Measurements from ENCODE around the gene RBCK1. TPM values are rescaled to one million over a fixed set of nuclear protein-coding genes. Genes with fewer than 3 reads are reported as not detected.

RBCK1 gene
- total RNA-seq (80.4 and 86.0 TPM in 2 replicates), polyA plus RNA-seq (82.7 and 98.3 TPM in 2 replicates), polyA minus RNA-seq (58.1 and 63.6 TPM in 2 replicates), Bru-seq, nascent RNA (percentile 68 among the genes with signal in this experiment), BruChase-seq, experiment 1, labeled RNA remaining after a 6-hour chase (percentile 82 among the genes with signal in this experiment), BruChase-seq, experiment 2, labeled RNA remaining after a 2-hour chase (percentile 78 among the genes with signal in this experiment)
- polyA plus RNA-seq (2011; cell fraction: cytosol; rRNA removed): 54.5 and 65.8 TPM in 2 replicates
- 152 and 200 TPM in 2 replicates for polyA plus RNA-seq (2011; cell fraction: nucleus; rRNA removed)
- polyA plus RNA-seq (2012): 84.2 and 98.4 TPM in 2 replicates
- polyA minus RNA-seq (2011; cell fraction: cytosol; rRNA and poly(A)+ RNA removed): 30.3 TPM
- 44.5 and 45.0 TPM in 2 replicates for polyA minus RNA-seq (2011; cell fraction: nucleus; rRNA and poly(A)+ RNA removed)
- long read RNA-seq, transcript RBCK1-213 (3 exons, 1,200 nt): minor isoform, 48 of 169 reads
- long read RNA-seq, transcript RBCK1-201 (11 exons, 2,511 nt): minor isoform, 8 of 169 reads
- long read RNA-seq, transcript RBCK1-202 (12 exons, 2,774 nt): major isoform, 58 of 169 reads
- long read RNA-seq, partial matches to known transcripts: 21 of 169 reads
- long read RNA-seq, other reads (novel, unspliced or antisense): 22 of 169 reads

- Histone ChIP-seq H3K4me1 (ENCODE audit: control insufficient read depth, extremely low read depth, insufficient read depth, low read length) (peaks cover 17% of the 10 kb centered on the region), H3K36me3 (ENCODE audit: control insufficient read depth in 2 of 2, extremely low read depth in 1 of 2, insufficient read depth in 2 of 2, low read length in 2 of 2) (peaks cover 0 to 6% of the 10 kb centered on the region in 2 experiments), H3K79me2 (ENCODE audit: control insufficient read depth, insufficient read depth, low read length) (peaks cover 35% of the 10 kb centered on the region), H3K4me2 (ENCODE audit: insufficient read depth, low read length) (peak within 1 kb of the TSS; percentile 80), H2AFZ (ENCODE audit: low read depth, low read length) (peak within 1 kb of the TSS; percentile 90), H3K9me3 (replicated peaks; ENCODE audit: control insufficient read depth, insufficient read depth, low read length) (no peaks in the 10 kb centered on the region), H4K20me1 (replicated peaks; ENCODE audit: control insufficient read depth, extremely low read depth, insufficient read depth, low read length) (no peaks in the 10 kb centered on the region), H3K27me3 (ENCODE audit: control insufficient read depth in 2 of 2, insufficient read depth in 2 of 2, low read length in 2 of 2) (no peaks in the 10 kb centered on the region), H3K9me1 (replicated peaks; ENCODE audit: control insufficient read depth, extremely low read depth, insufficient read depth, low read length) (no peaks in the 10 kb centered on the region), H3K9ac (replicated peaks; ENCODE audit: extremely low read depth, insufficient read depth, low read length) (peak within 1 kb of the TSS; percentile 89), H3K27ac (ENCODE audit: insufficient read depth, low read depth, low read length) (peak within 1 kb of the TSS; percentile 59), H3K4me3 (replicated peaks in 1 of 3; ENCODE audit: insufficient read depth in 1 of 3, low read depth in 1 of 3, low read length in 3 of 3) (peak within 1 kb of the TSS; percentile 49 to 81 (median 69))
- intact Hi-C loops (cut with micrococcal nuclease) (loop anchor here (1.0 to 2.0 kb wide), 5 partner anchors 25 to 55 kb away; partner anchors contain the start of gene TBC1D20), dilution Hi-C loops (cut with MboI; ENCODE audit: extremely low pct_ligation_motif_present, low sequenced_read_pairs) (no loop called here)
- no peak for TF ChIP-seq JUN (IDR thresholded peaks at IDR 0.05; ENCODE audit: borderline replicate concordance, insufficient read depth, insufficient read length, low read depth)
- TF ChIP-seq EZH2 (IDR thresholded peaks at IDR 0.05; ENCODE audit: borderline replicate concordance, low read depth, low read length, severe bottlenecking): no peak
- no peak for TF ChIP-seq CTCF (IDR thresholded peaks at IDR 0.05; ENCODE audit: extremely low read depth in 1 of 2, insufficient read depth in 1 of 2, low read depth in 1 of 2, low read length in 2 of 2)
- no peak for TF ChIP-seq FOS (IDR thresholded peaks at IDR 0.05; ENCODE audit: borderline replicate concordance, insufficient read depth, low read length)
- no peak for TF ChIP-seq MYC (IDR thresholded peaks at IDR 0.05; ENCODE audit: low read depth, low read length)
- TF ChIP-seq MAX (IDR thresholded peaks at IDR 0.05; ENCODE audit: insufficient read depth, insufficient read length): no peak
- TF ChIP-seq POLR2A (IDR thresholded peaks at IDR 0.05; ENCODE audit: low read depth, low read length): peak; percentile 64
- peak; percentile 82 for TF ChIP-seq POLR2AphosphoS5 (IDR thresholded peaks at IDR 0.05; ENCODE audit: insufficient read depth, low read depth, low read length)
- TF ChIP-seq GATA2 (IDR thresholded peaks at IDR 0.05; ENCODE audit: insufficient read depth, insufficient read length, low read depth, low read length): no peak
- DNase-seq (ENCODE audit: low read depth, low spot score) (peak; percentile 69), FAIRE-seq (peak; percentile 8)
- CTCF ChIA-PET: interaction anchor here (0.8 to 1.6 kb wide), 15 partner anchors 10 to 331 kb away, joined by 3 to 16 read pairs (median 5); no protein-coding TSS in a partner anchor
- BruUV-seq (replicated peaks): TSS peak; percentile 53
- POLR2A ChIA-PET: interaction anchor here (0.5 to 1.0 kb wide), 3 partner anchors 29 to 61 kb away, joined by 4 to 6 read pairs (median 6); partner anchors contain the start of gene NRSN2
These were observed at the start of gene RBCK1 for GRCh38 chr20:407953-408842. Gene RBCK1 (plus strand): TSS chr20:408299. CDS start chr20:408758, 459 bp downstream.

All from endothelial cell of umbilical vein (primary cell).